ENCODE data around the gene ARHGEF1.
A peak's percentile ranks its signal among the peaks of the same experiment; 100 is the strongest.

Gene ARHGEF1, protein sequence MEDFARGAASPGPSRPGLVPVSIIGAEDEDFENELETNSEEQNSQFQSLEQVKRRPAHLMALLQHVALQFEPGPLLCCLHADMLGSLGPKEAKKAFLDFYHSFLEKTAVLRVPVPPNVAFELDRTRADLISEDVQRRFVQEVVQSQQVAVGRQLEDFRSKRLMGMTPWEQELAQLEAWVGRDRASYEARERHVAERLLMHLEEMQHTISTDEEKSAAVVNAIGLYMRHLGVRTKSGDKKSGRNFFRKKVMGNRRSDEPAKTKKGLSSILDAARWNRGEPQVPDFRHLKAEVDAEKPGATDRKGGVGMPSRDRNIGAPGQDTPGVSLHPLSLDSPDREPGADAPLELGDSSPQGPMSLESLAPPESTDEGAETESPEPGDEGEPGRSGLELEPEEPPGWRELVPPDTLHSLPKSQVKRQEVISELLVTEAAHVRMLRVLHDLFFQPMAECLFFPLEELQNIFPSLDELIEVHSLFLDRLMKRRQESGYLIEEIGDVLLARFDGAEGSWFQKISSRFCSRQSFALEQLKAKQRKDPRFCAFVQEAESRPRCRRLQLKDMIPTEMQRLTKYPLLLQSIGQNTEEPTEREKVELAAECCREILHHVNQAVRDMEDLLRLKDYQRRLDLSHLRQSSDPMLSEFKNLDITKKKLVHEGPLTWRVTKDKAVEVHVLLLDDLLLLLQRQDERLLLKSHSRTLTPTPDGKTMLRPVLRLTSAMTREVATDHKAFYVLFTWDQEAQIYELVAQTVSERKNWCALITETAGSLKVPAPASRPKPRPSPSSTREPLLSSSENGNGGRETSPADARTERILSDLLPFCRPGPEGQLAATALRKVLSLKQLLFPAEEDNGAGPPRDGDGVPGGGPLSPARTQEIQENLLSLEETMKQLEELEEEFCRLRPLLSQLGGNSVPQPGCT

DNA sequence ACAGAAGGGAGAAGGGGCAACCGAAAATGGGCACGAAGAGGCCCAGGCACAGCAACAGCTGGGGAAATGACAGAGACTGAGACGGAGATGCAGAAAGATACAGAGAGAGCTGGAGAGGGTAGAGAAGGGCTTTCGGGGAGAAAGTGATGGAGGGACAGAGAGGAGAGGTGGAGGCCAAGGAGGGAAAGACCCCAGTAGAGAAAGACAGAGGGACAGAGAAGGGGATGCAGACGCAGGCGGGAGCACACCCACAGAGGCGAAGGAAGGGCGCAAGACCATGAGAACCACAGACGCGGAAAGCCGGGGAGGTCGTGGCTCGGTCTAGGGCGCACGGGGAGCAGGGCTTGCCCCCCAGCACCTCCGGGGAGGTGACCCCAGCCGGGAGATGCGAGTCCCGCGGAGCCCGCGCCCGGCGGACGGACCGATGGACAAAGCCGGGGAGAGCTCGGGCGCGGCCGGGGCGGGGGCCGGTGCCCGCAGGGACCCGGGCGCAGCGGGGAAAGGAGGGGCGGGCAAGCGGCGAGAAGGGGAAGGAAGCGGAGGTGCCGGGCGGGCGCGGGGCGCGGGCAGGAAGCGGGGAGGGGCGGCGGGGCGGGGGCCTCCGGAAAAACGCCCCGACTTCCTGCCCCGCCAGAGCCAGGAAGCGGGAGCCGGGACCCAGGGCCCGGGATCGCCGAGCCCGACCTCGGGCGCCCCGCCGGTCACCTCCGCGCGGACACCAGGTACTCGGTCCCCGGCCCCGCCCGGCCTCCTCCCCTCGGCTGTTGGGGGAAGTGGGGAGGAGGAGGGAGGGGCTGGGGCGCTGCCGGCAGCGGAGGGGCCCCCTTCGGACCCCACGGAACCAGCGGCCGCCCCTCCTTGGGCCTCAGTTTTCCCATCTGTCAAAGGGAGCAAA is at the start of gene ARHGEF1:
TSS of gene ARHGEF1 (plus strand) at position 617 of the 895 bp plus-strand sequence. CDS start 4,899 bp downstream, outside the sequence.
- no peak for DNase-seq (ENCODE audit: low read depth in 2 of 2)

DNA sequence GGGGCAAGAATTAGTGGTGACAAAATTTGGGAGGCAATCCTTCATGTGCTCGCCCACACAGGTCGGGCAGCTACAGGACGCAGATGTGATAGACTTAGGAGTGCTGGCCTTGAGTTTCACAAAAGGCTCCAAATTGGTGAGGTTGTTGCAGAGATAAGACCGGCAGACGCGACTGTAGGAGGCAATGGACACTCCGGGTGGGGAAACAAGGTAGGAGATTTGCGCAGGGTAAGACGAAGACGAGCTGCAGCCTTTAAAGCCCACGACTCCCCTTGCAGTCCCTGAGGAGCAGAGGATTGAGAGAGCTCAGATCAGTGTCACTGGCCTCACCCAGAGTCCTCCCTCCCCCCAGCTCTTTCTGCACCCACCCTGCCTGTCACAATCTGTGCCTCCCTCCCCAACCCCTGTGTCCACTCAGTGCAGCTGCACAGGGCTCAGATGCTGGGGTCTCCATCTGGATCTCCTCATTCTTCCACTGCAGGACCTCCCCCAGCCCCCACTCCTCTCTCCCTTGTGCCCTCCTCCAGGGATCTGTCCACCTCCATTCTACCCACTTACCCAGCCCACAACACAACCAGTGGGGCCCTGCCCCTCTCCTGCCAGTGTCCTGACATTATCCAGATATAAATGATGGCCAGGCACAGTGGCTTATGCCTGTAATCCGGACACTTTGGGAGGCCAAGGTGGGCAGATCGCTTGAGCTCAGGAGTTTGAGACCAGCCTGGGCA is 44.8 kb upstream of the ARHGEF1 start:
- no peak for DNase-seq (ENCODE audit: low read depth in 2 of 2)

DNA sequence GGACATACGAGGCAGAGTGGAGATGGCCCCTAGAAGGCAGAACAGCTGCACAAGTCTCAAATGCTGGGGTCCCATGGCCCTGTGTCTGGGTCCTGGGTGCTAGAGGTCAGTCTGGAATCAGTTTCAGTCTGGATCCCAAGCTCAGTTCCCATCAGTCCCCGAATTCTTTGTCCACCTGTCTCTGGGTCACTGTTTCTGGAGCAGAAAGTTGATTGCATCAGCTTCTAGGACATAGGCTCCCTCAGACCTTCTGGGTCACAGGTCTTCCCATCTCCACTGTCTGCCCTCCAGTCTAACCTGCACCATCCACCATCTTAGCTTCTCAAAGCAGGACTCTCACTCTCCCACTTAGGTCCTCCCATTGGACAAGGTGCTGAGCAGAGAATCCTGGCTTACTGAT is 43.8 kb upstream of the ARHGEF1 start:
- DNase-seq (ENCODE audit: low read depth in 2 of 2): no peak

DNA sequence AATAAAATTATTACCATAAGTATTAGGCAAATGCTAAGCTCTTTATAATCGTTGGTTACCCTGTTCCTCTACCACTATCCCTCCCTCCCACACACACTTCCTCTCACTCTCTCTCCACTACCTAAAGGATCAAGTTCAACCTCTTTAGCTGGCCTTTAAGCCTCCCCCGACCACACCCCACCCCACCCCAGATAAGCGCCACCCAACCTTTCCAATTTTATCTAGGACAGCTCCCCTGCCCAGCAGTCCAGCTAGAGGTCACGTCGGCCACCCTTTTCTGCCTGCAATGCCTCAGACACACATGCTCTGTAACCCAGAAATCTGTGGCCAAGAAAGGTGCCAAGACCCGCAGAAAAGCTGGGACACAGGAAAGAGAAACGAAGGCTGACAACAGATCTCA is 39.6 kb upstream of the ARHGEF1 start:
- no peak for DNase-seq (ENCODE audit: low read depth in 2 of 2)

DNA sequence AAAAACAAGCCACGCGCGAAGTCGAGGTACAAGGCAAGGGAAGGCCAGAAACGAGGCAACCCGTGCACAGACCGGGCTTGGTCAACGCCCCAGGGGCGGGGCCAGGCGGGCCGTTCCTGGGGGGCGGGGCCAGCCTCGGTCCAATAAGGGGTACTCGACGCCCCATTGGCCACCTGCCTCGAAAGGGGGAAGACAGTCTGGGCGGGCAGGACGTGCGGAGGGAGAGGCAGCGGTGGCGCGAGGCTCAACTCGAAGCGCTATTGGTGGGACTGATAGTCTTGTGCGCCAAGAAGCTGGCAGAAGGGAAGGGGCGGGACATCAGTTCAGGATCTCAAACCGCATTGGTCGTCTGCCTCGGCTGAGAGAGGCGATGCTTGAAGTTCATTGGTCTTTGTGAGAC is 38.4 kb upstream of the ARHGEF1 start, which contains the start of gene LYPD4:
TSS of gene LYPD4 (minus strand) at position 83 of the 400 bp plus-strand sequence. CDS start 5,398 bp downstream, outside the sequence.
- no peak for DNase-seq (ENCODE audit: low read depth in 2 of 2)

DNA sequence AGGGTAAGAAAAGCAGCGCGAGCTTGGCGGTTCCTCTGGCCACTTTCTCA is 38.2 kb upstream of the ARHGEF1 start, which contains the start of gene DMRTC2:
TSS of gene DMRTC2 (plus strand) at position 42 of the 50 bp plus-strand sequence. CDS start 2,387 bp downstream, outside the sequence.
- no peak for DNase-seq (ENCODE audit: low read depth in 2 of 2)

DNA sequence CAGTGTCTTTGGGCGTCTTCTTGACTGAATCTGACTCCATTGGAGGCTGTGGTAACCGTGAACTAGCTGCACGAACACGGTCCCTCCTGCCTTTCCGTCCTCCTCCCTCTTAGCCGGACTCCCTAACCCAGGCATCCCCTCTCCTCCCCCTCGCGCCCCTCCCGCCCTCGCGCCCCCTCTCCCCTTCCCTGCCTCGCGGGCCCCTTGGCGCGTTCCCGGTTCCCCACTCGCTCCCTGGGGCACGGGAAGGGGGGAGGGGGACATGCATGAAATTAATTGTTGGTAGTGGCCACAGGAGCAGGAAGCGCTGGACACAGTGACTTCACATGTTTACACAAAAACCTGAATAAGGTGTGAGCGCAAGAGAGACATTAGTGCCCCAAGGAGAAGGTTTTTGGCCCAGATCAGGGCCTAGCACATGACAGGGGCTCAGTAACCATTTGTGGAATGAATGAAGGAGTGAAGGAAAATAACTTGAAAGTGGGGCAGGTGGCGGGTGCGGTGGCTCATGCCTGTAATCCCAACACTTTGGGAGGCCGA is 37.9 kb upstream of the ARHGEF1 start:
- no peak for DNase-seq (ENCODE audit: low read depth in 2 of 2)

DNA sequence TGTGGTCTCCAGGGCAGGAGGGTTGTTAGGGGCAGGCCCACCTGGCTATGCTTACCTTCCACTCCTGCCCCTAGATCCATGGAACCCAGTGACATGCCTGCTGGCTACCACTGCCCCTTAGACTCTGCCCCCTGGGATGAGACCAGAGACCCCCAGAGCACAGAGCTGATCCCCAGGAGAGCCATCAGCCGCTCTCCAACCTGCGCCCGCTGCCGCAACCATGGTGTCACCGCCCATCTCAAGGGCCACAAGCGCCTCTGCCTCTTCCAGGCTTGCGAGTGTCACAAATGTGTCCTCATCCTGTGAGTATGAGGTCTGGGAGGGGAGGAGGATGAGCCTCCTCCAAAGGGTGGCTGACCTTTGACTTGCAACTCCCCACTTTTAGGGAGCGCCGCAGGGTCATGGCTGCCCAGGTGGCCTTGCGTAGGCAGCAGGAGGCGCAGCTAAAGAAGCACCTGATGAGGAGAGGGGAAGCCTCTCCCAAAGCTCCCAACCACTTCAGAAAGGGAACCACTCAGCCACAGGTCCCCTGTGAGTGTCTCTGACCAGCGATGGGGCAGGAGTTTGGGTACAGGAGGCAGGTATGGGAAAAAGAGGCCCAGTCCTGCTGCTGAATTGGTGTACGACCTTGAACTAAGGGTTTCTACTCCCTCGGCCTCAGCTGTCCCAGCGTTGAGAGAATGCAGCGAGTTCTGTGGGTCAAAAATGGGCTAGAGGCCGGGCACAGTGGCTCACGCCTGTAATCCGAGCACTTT is 35.5 kb upstream of the ARHGEF1 start:
- no peak for DNase-seq (ENCODE audit: low read depth in 2 of 2)

DNA sequence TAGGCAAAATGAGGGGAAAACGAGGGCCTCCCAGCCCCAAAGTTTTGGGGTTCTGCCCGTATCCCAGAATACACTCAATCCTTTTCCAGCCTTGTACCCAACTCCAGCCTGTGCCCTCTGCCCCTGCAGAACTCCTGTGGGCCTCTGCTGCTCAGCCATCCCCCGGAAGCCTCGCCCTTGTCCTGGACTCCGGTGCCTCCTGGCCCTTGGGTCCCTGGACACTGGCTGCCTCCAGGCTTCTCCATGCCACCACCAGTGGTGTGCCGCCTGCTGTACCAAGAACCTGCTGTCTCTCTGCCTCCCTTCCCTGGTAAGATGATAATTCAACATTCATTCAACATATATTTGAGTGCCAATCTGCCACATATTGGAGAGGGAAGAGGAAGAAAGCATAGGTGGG is 34.3 kb upstream of the ARHGEF1 start:
- no peak for DNase-seq (ENCODE audit: low read depth in 2 of 2)

DNA sequence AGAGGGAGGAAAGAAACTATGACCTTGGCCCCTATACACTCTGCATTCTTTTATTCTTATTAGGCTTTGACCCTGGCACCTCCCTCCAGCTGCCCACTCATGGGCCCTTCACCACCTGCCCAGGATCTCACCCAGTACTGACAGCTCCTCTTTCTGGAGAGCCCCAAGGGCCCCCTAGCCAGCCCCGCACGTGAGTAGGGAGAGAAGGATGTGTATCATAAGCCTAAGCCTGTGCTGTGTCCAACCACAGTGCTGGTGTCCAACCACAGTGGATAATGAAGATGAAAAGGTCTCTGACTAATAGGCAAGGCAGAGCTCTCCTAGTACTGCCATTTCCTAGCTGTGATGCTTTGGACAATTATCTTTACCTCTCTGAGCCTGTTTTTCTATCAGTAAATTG is 33.9 kb upstream of the ARHGEF1 start:
- no peak for DNase-seq (ENCODE audit: low read depth in 2 of 2)

DNA sequence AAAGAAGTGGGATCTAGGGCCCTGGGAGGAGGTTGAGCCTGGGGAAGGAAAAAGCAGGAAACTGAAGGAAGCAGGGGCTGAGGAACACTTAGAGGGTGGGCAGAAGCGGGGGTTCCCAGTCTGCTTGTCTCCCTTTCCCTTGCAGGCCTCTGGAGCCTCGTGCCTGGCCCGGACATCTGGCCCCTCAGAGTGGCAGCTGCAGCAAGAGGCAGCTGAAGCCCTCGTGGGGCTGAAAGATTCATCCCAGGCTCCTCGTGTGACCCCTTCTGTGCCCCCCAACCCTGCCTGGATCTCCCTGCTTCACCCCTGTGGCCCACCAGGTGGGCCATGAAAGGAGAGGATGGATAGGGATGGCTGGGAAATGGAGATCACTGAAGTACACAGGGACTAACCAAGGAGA is 32.6 kb upstream of the ARHGEF1 start:
- DNase-seq (ENCODE audit: low read depth in 2 of 2): no peak

DNA sequence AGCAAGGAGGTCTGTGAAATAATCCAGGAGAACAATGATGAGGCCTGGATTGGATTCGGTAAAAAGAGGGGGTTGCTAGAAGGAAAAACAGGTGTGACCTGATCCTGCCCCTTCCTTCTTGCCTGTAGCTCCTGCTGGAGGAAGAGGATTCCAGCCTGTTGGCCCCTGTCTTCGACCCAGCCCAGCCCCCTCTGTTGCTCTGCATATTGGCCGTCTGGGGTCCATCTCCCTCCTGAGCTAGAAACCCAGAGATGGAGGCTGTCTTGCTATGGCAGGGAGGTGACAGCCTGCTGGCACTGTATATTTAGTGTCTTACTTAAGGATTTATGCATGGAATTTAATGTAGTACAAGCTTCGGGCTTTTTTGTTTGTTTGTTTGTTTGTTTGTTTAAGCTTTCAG is 31.5 kb upstream of the ARHGEF1 start:
- DNase-seq (ENCODE audit: low read depth in 2 of 2): no peak

DNA sequence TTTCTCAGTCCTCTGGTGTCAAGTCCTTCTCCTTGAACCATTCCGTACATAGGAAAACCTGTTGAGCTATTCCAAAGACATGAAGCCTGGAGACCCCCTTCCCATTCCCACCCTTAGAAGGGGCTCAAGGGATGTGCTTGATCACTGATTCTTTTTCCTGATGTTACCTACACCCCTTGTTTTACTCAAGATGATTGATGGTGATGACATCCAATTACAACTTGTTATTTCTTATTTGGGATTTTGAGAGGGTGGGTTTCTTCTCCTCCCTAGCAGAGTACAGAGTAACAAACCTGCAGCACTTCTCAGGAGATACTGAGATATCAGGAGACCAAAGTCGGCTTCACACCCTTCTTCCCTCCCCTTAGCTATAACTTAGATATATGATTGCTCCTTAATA is 29.6 kb upstream of the ARHGEF1 start:
- no peak for DNase-seq (ENCODE audit: low read depth in 2 of 2)

DNA sequence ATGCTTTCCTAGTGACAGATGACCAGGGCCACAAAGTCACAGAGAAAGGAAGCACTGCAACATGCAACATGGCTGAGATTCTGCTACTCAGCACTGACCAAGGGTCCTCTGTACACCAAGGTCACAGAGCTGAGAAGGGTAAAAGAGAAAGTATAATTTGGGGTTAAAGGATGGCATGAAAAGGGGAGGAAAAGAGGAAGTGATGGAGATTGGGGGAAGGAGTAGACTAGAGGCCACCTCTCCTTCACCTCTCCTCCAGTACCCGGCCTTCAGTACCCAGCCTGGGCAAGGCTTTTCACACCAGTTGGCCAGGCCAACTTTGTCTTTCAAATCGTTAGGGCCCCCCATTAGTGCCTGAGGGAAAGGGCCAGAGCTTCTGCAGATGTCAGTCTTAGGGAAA is 29.2 kb upstream of the ARHGEF1 start:
- no peak for DNase-seq (ENCODE audit: low read depth in 2 of 2)

DNA sequence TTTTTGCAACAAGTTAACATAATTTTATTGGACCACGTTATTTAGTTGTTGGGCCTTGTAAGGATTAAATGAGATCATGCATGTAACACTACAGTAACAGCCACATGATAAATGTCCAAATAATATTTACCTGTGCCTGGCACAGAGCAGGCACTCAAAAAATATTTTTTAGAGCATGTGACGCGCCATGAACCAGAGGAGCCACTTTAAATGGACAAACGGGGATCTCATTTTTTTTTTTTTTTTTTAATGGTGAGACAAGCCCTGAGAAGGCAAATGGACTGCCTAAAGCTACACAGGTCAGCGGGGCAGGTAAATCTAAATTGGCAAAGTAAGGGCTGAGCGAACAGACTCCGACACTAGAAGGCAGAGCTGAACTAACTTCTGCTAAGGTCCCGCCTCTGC is 23.8 kb upstream of the ARHGEF1 start:
- no peak for DNase-seq (ENCODE audit: low read depth in 2 of 2)

DNA sequence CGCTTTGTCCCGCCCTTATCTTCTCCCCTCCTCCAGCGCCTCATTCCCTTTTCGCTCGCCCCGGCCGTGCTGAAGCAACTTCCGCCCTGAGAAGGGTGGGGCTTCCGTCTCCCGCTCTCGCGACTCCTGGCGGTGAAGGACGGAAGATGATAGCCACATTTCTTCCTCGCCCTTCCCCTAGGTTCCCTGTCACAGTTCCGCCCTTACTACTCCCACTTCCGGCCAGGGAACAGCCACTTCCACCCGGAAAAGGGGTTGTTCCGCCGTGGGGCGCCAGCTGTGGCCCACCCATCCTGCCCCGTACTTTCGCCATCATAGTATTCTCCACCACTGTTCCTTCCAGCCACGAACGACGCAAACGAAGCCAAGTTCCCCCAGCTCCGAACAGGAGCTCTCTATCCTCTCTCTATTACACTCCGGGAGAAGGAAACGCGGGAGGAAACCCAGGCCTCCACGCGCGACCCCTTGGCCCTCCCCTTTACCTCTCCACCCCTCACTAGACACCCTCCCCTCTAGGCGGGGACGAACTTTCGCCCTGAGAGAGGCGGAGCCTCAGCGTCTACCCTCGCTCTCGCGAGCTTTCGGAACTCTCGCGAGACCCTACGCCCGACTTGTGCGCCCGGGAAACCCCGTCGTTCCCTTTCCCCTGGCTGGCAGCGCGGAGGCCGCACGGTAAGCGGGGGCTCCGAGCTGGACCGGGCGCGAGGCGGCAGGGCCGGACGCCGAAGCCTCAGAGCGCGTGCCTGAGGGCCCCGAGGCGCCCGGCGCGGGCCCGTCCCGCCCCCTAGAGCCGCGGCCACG is 23.2 kb upstream of the ARHGEF1 start, which contains the start of gene RPS19:
TSS of gene RPS19 (plus strand) at position 638 of the 801 bp plus-strand sequence. CDS start 520 bp downstream, outside the sequence.
- DNase-seq (ENCODE audit: low read depth in 2 of 2): peak; percentile 96 to 98

DNA sequence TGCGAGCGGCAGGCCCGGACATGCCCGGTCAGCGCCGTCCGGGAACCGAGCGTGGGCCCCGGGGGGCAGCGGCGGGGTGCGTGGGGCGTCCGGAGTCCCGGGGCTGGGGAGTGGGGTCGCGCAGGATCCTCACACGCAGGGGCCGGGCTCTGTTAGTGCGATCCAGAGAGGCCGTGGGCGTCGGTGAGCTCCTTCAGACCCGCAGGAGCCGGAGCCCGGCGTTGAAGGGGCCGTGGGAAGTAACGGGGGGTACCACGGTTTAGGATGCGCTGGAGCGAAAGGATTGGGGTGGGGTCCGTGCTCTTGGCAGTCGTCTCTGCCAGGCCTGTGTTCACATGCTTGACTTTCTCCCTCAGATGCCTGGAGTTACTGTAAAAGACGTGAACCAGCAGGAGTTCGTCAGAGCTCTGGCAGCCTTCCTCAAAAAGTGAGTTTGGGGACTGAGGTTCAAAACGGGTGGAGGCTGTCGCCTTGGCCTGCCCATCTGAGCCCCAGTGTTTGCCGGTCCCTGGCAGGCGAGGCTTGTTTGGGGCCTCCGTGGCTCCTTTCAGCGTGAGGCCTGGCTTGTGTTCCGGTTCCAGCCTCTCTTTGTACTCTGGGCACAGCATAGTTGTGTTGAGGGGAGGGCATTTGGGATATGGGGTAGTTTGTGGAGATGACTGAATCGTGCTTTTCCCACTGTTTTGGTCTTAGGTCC is 22.4 kb upstream of the ARHGEF1 start:
- no peak for DNase-seq (ENCODE audit: low read depth in 2 of 2)

DNA sequence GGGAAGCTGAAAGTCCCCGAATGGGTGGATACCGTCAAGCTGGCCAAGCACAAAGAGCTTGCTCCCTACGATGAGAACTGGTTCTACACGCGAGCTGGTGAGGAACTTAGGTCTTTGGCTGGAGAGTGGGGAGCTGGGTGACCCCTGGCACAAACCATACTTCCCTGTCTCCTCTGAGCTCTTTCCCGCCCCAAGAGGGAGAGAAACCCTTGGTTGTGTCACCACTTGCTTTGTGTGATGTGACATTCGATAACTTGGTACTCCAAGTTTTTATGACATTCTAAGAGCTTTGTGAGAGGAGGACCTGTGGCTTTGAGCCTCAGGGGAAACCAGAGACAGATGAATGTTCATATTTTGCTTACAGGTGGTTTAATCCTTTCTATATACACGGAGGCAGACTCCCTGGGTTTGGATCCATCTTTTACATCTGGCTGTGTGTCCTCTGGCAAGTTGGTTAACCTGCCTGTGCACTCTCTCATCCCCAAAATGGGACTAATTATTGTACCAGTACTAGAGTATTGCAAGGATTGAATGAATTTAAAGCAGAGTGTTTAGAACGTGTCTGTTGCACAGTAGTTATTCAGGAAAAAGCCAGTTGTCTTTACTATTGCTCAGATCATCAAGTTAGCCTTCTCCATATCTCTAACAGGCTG is 21.7 kb upstream of the ARHGEF1 start:
- DNase-seq (ENCODE audit: low read depth in 2 of 2): no peak

All from stimulated activated CD4-positive, alpha-beta T cell treated with anti-CD3 and anti-CD28 coated beads, Interleukin-1b, Interleukin-23, amount 100 ng/mL, for 1 hour (primary cell).